Erythroblast (primary cell): ENCODE measurements around the gene GLI1.
A peak's percentile ranks its signal among the peaks of the same experiment; 100 is the strongest.

Experiments used
- DNase-seq, 2 experiments: peaks; one replicate each; lab custom pipeline; 2025; lab: John Stamatoyannopoulos, UW
- GATA1 ChIP-seq: IDR thresholded peaks from 2 replicates; pipeline ENCODE4 v1.6.1; 2011; ENCODE audit warnings: low read depth, mild to moderate bottlenecking, control low read depth, low read length, moderate library complexity
- POLR2A ChIP-seq: IDR thresholded peaks from 2 replicates; pipeline ENCODE4 v1.6.1; 2011; ENCODE audit warnings: mild to moderate bottlenecking, low read length

GLI1 gene

GRCh38 chr12:57518176-57518919, 58.8 kb downstream of the GLI1 start:
- no peak for DNase-seq
- TF ChIP-seq POLR2A: no peak
- TF ChIP-seq GATA1: no peak

GRCh38 chr12:57518920-57519795, 59.6 kb downstream of the GLI1 start:
- peak; percentile 74 to 85 for DNase-seq
- no peak for TF ChIP-seq POLR2A
- no peak for TF ChIP-seq GATA1

GRCh38 chr12:57519796-57520052, 60.1 kb downstream of the GLI1 start:
- DNase-seq: peak; percentile 78 to 85
- TF ChIP-seq POLR2A (no peak), GATA1 (no peak)

GRCh38 chr12:57520053-57520818, 60.7 kb downstream of the GLI1 start, which contains the start of gene DDIT3:
Gene DDIT3 (minus strand): TSS chr12:57520514. CDS start chr12:57517406, 3,108 bp downstream.
- DNase-seq: peak; percentile 100
- peak; percentile 99 for TF ChIP-seq POLR2A
- no peak for TF ChIP-seq GATA1

- TF ChIP-seq POLR2A (no peak), GATA1 (no peak)
- peak in 1 of 2 experiments; percentile 62 for DNase-seq
Observed at GRCh38 chr12:57521525-57522010, 62.0 kb downstream of the GLI1 start.
